NB4 (cell line): ENCODE data around the gene CCDC82.

ENCODE experiments used
- MYC ChIP-seq: IDR thresholded peaks from 2 replicates; pipeline ENCODE4 v1.6.1; 2011; ENCODE audit warnings: low read depth, low read length
- POLR2A ChIP-seq: IDR thresholded peaks from 2 replicates; pipeline ENCODE4 v1.6.1; 2011; ENCODE audit warnings: mild to moderate bottlenecking; ENCODE audit not compliant: insufficient read length; ENCODE audit errors: extremely low read depth
- TF ChIP-seq, protein P1 (sequence below): IDR thresholded peaks from one replicate; pipeline ENCODE4 v1.5.1; 2012; ENCODE audit warnings: low read depth, low read length
- TF ChIP-seq, protein P2 (sequence below): IDR thresholded peaks from 2 replicates; pipeline ENCODE4 v1.6.1; 2011; ENCODE audit warnings: low read depth, low read length

DNA sequence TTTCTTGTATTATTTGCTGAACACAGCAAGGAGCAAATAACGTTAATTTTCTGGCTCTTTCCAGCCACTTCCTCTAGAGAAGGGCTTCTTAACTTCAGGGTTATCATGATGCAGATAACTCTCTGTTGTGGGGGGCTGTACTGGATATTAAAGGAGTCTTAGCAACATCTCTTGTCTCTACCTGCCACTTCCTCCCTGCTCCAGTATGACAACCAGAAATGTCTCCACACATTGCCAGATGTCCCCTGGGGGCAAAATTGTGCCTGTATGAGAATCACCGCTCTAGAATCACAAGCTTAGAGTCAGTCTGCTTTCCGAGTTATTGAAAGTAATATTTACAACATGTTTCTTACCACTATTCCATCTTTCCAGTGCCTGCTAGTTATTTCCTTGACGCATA, 6.9 kb upstream of the CCDC82 start:
- TF ChIP-seq POLR2A (no peak), MYC (no peak)
- TF ChIP-seq, protein P1, sequence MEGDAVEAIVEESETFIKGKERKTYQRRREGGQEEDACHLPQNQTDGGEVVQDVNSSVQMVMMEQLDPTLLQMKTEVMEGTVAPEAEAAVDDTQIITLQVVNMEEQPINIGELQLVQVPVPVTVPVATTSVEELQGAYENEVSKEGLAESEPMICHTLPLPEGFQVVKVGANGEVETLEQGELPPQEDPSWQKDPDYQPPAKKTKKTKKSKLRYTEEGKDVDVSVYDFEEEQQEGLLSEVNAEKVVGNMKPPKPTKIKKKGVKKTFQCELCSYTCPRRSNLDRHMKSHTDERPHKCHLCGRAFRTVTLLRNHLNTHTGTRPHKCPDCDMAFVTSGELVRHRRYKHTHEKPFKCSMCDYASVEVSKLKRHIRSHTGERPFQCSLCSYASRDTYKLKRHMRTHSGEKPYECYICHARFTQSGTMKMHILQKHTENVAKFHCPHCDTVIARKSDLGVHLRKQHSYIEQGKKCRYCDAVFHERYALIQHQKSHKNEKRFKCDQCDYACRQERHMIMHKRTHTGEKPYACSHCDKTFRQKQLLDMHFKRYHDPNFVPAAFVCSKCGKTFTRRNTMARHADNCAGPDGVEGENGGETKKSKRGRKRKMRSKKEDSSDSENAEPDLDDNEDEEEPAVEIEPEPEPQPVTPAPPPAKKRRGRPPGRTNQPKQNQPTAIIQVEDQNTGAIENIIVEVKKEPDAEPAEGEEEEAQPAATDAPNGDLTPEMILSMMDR: no peak
- TF ChIP-seq, protein P2, sequence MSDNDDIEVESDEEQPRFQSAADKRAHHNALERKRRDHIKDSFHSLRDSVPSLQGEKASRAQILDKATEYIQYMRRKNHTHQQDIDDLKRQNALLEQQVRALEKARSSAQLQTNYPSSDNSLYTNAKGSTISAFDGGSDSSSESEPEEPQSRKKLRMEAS: no peak
